GM13976 (cell line): ENCODE data around the gene LRP1B.

Experiments used
- DNase-seq: peaks from one replicate; pipeline ENCODE4 v3.0.0; 2012; ENCODE audit warnings: low spot score
- in situ Hi-C: fragments of 300-500 bp; cut with MboI; formaldehyde crosslinking; loops from one replicate; pipeline ENCODE4 v1.12.0; 2022; ENCODE audit warnings: low sequenced_read_pairs, mixed read lengths, inconsistent platforms; ENCODE audit not compliant: unreplicated experiment
- TF ChIP-seq, protein P1 (sequence below): IDR thresholded peaks from 2 replicates; pipeline ENCODE4 v1.5.1; 2012; ENCODE audit warnings: borderline replicate concordance, mild to moderate bottlenecking; ENCODE audit not compliant: insufficient read depth; ENCODE audit errors: extremely low read depth, missing control alignments, control extremely low read depth

The LRP1B gene

GRCh38 chr2:140489193-140489592 lies 1641.6 kb downstream of the LRP1B start:
- in situ Hi-C loops: no loop called here
- DNase-seq: no peak
- TF ChIP-seq, protein P1, sequence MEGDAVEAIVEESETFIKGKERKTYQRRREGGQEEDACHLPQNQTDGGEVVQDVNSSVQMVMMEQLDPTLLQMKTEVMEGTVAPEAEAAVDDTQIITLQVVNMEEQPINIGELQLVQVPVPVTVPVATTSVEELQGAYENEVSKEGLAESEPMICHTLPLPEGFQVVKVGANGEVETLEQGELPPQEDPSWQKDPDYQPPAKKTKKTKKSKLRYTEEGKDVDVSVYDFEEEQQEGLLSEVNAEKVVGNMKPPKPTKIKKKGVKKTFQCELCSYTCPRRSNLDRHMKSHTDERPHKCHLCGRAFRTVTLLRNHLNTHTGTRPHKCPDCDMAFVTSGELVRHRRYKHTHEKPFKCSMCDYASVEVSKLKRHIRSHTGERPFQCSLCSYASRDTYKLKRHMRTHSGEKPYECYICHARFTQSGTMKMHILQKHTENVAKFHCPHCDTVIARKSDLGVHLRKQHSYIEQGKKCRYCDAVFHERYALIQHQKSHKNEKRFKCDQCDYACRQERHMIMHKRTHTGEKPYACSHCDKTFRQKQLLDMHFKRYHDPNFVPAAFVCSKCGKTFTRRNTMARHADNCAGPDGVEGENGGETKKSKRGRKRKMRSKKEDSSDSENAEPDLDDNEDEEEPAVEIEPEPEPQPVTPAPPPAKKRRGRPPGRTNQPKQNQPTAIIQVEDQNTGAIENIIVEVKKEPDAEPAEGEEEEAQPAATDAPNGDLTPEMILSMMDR: no peak

- no peak for DNase-seq
- in situ Hi-C loops: no loop called here
- TF ChIP-seq, protein P1: no peak
Observed at GRCh38 chr2:140481136-140481535, 1649.7 kb downstream of the LRP1B start.

DNA sequence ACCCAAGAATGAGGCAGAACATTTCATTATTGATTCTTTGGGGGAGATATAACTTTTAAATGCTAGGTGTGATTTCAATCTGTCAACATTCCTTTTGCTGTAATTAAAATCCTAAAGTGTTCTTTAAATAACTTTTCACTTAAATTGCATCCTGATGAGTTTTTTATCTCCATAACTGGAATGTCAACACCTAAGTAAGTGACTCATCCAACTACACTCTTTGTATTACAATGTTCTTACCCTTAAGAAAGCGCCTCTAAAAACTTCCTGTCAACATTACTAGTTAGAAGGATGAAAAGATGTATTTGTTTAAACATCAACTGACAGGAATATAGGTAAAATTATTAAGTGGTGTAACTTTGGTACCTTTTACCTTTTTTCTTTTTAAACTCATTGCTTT lies 1657.0 kb downstream of the LRP1B start:
- TF ChIP-seq, protein P1: no peak
- no peak for DNase-seq
- in situ Hi-C loops: no loop called here

DNA sequence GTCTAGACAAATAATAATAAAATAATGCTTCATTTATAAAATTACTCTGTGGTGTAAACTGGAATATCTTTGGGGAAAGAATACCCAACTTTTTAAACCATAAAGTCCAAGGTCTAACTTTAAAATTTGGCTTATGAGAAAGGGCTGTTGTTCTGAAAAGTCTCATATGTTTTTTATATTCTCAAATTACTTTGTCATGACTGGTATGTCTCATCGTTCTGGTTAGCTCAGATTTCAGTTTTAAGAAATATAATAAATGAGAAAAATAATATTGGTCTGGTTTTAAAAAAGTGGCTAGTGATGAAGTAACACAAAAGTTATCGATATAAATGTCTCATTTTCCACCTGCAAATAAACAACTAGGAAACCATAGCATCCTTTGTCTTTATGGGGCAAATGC lies 1658.1 kb downstream of the LRP1B start:
- in situ Hi-C loops: no loop called here
- no peak for DNase-seq
- TF ChIP-seq, protein P1: no peak

DNA sequence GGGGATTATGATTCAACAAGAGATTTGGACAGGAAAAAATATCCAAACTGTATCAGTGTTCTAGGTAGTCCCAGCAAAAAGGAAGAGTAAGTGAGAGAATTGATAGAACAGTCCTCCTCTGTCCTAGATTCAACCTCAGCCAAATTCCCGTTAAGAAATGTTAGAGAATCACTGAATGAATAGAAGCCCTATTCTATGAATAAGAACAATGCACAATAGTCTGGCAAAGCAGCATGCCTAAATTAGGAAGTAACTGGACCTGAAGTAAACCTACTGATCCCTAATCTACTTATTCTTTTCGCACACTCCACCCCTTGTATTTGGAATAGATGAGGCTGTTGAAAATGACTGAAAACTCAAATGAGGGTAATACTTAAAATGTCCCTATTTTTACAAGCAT lies 1665.5 kb downstream of the LRP1B start:
- no peak for DNase-seq
- in situ Hi-C loops: no loop called here
- TF ChIP-seq, protein P1: no peak

GRCh38 chr2:140462990-140463389 lies 1667.8 kb downstream of the LRP1B start:
- in situ Hi-C loops: no loop called here
- TF ChIP-seq, protein P1: no peak
- DNase-seq: no peak

GRCh38 chr2:140457483-140457882 lies 1673.3 kb downstream of the LRP1B start:
- in situ Hi-C loops: no loop called here
- TF ChIP-seq, protein P1: no peak
- no peak for DNase-seq
